HEK293 (cell line): ENCODE data around the gene CTIF.

ENCODE experiments used
- CTCF ChIA-PET: fragments of 350-600 bp; formaldehyde crosslinking; extraction: SDS; loops from one replicate; lab custom pipeline; 2021; ENCODE audit warnings: antibody characterized with exemption; lab: Yijun Ruan, JAX
- POLR2A ChIA-PET: fragments of 300-600 bp; formaldehyde crosslinking; extraction: SDS; loops from one replicate; lab custom pipeline; 2020; ENCODE audit warnings: antibody characterized with exemption, inconsistent platforms; lab: Yijun Ruan, JAX
- H3K27ac ChIP-seq: fragments of 200-500 bp; sonication (Bioruptor generic); 2 replicates; pipeline ENCODE4 v1.5.1; 2014; ENCODE audit warnings: low read depth, low read length, control low read depth, inconsistent platforms; ENCODE audit errors: extremely low read depth
- H3K36me3 ChIP-seq, 2 experiments: fragments of 200-500 bp in 1 of 2; sonication (Bioruptor generic) in 1 of 2; 1 replicate in 1 of 2; 2 replicates in 1 of 2; pipeline ENCODE4 v1.5.1; 2014 to 2017; ENCODE audit warnings: inconsistent platforms in 2 of 2, low read length in 2 of 2; ENCODE audit not compliant: control insufficient read depth in 2 of 2, insufficient read depth in 1 of 2
- H3K4me1 ChIP-seq: fragments of 200-500 bp; sonication (Bioruptor generic); 2 replicates; pipeline ENCODE4 v1.5.1; 2014; ENCODE audit warnings: mild to moderate bottlenecking, low read length, inconsistent platforms; ENCODE audit not compliant: control insufficient read depth, insufficient read depth
- H3K4me3 ChIP-seq: 2 replicates; pipeline ENCODE4 v1.5.1; 2011; ENCODE audit warnings: low read depth, mild to moderate bottlenecking, control low read depth, low read length, moderate library complexity
- H3K9me3 ChIP-seq: fragments of 200-500 bp; sonication (Bioruptor generic); 2 replicates; pipeline ENCODE4 v1.5.1; 2014; ENCODE audit warnings: low read depth, low read length, inconsistent platforms; ENCODE audit not compliant: control insufficient read depth, insufficient read depth
- BCL11B ChIP-seq: fragments of 450-650 bp; formaldehyde crosslinking; IDR thresholded peaks from 2 replicates; pipeline ENCODE4 v1.5.1; 2016; ENCODE audit warnings: low read depth, missing biosample characterization, missing genetic modification characterization
- INSM2 ChIP-seq: fragments of 450-650 bp; formaldehyde crosslinking; IDR thresholded peaks from 2 replicates; pipeline ENCODE4 v1.5.1; 2016; ENCODE audit warnings: missing biosample characterization, missing genetic modification characterization
- KLF10 ChIP-seq: fragments of 450-650 bp; IDR thresholded peaks from 2 replicates; pipeline ENCODE4 v1.5.1; 2018; ENCODE audit warnings: missing biosample characterization, mild to moderate bottlenecking, missing genetic modification characterization
- PRDM10 ChIP-seq: fragments of 450-650 bp; formaldehyde crosslinking; IDR thresholded peaks from 2 replicates; pipeline ENCODE4 v1.5.1; 2016; ENCODE audit warnings: missing biosample characterization, missing genetic modification characterization
- REPIN1 ChIP-seq: fragments of 450-650 bp; formaldehyde crosslinking; IDR thresholded peaks from 2 replicates; pipeline ENCODE4 v1.5.1; 2017; ENCODE audit warnings: missing biosample characterization, missing genetic modification characterization, low read depth
- WT1 ChIP-seq: fragments of 450-650 bp; formaldehyde crosslinking; IDR thresholded peaks from 2 replicates; pipeline ENCODE4 v1.5.1; 2016; ENCODE audit warnings: missing biosample characterization, missing genetic modification characterization
- ZFP37 ChIP-seq: fragments of 450-650 bp; formaldehyde crosslinking; IDR thresholded peaks from 2 replicates; pipeline ENCODE4 v1.5.1; 2016; ENCODE audit warnings: missing biosample characterization, missing genetic modification characterization
- ZNF157 ChIP-seq: fragments of 450-650 bp; formaldehyde crosslinking; IDR thresholded peaks from 2 replicates; pipeline ENCODE4 v1.5.1; 2016; ENCODE audit warnings: missing biosample characterization, missing genetic modification characterization
- ZNF175 ChIP-seq: fragments of 450-650 bp; formaldehyde crosslinking; IDR thresholded peaks from 2 replicates; pipeline ENCODE4 v1.5.1; 2016; ENCODE audit warnings: missing biosample characterization, missing genetic modification characterization
- ZNF24 ChIP-seq: fragments of 450-650 bp; formaldehyde crosslinking; IDR thresholded peaks from 2 replicates; pipeline ENCODE4 v1.5.1; 2016; ENCODE audit warnings: missing biosample characterization, missing genetic modification characterization
- ZNF274 ChIP-seq, 2 experiments: fragments of 200-500 bp in 1 of 2; fragments of 450-650 bp in 1 of 2; sonication (Bioruptor generic) in 1 of 2; formaldehyde crosslinking in 1 of 2; IDR thresholded peaks; 2 replicates each; pipeline versions ENCODE4 v1.5.1 to v1.6.1; 2014 to 2016; ENCODE audit warnings: borderline replicate concordance in 1 of 2, inconsistent platforms in 1 of 2, low read length in 1 of 2, missing biosample characterization in 1 of 2, missing genetic modification characterization in 1 of 2
- ZNF341 ChIP-seq: fragments of 450-650 bp; formaldehyde crosslinking; IDR thresholded peaks from 2 replicates; pipeline ENCODE4; 2016; ENCODE audit warnings: low read depth, missing biosample characterization, missing genetic modification characterization
- ZNF561 ChIP-seq: fragments of 450-650 bp; IDR thresholded peaks from 2 replicates; pipeline ENCODE4 v1.5.1; 2018; ENCODE audit warnings: missing biosample characterization, missing genetic modification characterization, borderline replicate concordance
- ZNF571 ChIP-seq: fragments of 450-650 bp; formaldehyde crosslinking; IDR thresholded peaks from 2 replicates; pipeline ENCODE4 v1.5.0; 2017; ENCODE audit warnings: missing biosample characterization, missing genetic modification characterization
- TF ChIP-seq, protein P1 (sequence below): fragments of 450-650 bp; formaldehyde crosslinking; IDR thresholded peaks from 2 replicates; pipeline ENCODE4 v1.5.1; 2016; ENCODE audit warnings: missing biosample characterization, missing genetic modification characterization
- TF ChIP-seq, protein P2 (sequence below): fragments of 450-650 bp; formaldehyde crosslinking; IDR thresholded peaks from 2 replicates; pipeline ENCODE4 v1.5.1; 2016; ENCODE audit warnings: missing biosample characterization, missing genetic modification characterization, low read depth
- TF ChIP-seq, protein P3 (sequence below): fragments of 450-650 bp; formaldehyde crosslinking; IDR thresholded peaks from 2 replicates; pipeline ENCODE4 v1.5.1; 2016; ENCODE audit warnings: missing biosample characterization, missing genetic modification characterization, borderline replicate concordance
- TF ChIP-seq, protein P4 (sequence below): fragments of 450-650 bp; formaldehyde crosslinking; IDR thresholded peaks from 2 replicates; pipeline ENCODE4 v1.5.1; 2016; ENCODE audit warnings: missing biosample characterization, missing genetic modification characterization

The CTIF gene

GRCh38 chr18:48539406-48540250 is 797 bp downstream of the CTIF start (continued):
- TF ChIP-seq, protein P1, sequence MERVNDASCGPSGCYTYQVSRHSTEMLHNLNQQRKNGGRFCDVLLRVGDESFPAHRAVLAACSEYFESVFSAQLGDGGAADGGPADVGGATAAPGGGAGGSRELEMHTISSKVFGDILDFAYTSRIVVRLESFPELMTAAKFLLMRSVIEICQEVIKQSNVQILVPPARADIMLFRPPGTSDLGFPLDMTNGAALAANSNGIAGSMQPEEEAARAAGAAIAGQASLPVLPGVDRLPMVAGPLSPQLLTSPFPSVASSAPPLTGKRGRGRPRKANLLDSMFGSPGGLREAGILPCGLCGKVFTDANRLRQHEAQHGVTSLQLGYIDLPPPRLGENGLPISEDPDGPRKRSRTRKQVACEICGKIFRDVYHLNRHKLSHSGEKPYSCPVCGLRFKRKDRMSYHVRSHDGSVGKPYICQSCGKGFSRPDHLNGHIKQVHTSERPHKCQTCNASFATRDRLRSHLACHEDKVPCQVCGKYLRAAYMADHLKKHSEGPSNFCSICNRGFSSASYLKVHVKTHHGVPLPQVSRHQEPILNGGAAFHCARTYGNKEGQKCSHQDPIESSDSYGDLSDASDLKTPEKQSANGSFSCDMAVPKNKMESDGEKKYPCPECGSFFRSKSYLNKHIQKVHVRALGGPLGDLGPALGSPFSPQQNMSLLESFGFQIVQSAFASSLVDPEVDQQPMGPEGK (tag by site-specific recombination): peak; percentile 93
- no peak for TF ChIP-seq ZNF571 (tag by site-specific recombination)
- TF ChIP-seq ZNF175: no peak
- TF ChIP-seq ZNF341 (tag by site-specific recombination): peak; percentile 63
- no peak for TF ChIP-seq ZNF561 (tag by site-specific recombination)
- no peak for TF ChIP-seq ZNF24 (tag by site-specific recombination)
- no peak for TF ChIP-seq ZNF274 (IDR thresholded peaks at IDR 0.05; ENCODE audit: low read length)
- no peak for TF ChIP-seq ZNF274 (tag by site-specific recombination; IDR thresholded peaks at IDR 0.05; ENCODE audit: borderline replicate concordance)
- TF ChIP-seq PRDM10: peak; percentile 75
- TF ChIP-seq INSM2 (tag by site-specific recombination): no peak

GRCh38 chr18:48540251-48541025 is 1.6 kb downstream of the CTIF start:
- CTCF ChIA-PET: interaction anchor here (0.6 kb wide), 1 partner anchor 64 kb away, joined by 3 read pairs; no protein-coding TSS in a partner anchor
- H3K27ac ChIP-seq: peak overlapping the region; percentile 82; the same call in 1 of the 2 replicates
- TF ChIP-seq, protein P2, sequence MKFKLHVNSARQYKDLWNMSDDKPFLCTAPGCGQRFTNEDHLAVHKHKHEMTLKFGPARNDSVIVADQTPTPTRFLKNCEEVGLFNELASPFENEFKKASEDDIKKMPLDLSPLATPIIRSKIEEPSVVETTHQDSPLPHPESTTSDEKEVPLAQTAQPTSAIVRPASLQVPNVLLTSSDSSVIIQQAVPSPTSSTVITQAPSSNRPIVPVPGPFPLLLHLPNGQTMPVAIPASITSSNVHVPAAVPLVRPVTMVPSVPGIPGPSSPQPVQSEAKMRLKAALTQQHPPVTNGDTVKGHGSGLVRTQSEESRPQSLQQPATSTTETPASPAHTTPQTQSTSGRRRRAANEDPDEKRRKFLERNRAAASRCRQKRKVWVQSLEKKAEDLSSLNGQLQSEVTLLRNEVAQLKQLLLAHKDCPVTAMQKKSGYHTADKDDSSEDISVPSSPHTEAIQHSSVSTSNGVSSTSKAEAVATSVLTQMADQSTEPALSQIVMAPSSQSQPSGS (tag by site-specific recombination): no peak
- TF ChIP-seq ZNF157 (tag by site-specific recombination): no peak
- peak; percentile 72; the same call in 1 of the 2 replicates for TF ChIP-seq ZFP37 (tag by site-specific recombination)
- peak; percentile 36; the same call in 1 of the 2 replicates for TF ChIP-seq BCL11B
- TF ChIP-seq KLF10 (tag by site-specific recombination): 0 out of 2 replicates have a peak, but pooled peaks have one; percentile 11
- TF ChIP-seq, protein P3, sequence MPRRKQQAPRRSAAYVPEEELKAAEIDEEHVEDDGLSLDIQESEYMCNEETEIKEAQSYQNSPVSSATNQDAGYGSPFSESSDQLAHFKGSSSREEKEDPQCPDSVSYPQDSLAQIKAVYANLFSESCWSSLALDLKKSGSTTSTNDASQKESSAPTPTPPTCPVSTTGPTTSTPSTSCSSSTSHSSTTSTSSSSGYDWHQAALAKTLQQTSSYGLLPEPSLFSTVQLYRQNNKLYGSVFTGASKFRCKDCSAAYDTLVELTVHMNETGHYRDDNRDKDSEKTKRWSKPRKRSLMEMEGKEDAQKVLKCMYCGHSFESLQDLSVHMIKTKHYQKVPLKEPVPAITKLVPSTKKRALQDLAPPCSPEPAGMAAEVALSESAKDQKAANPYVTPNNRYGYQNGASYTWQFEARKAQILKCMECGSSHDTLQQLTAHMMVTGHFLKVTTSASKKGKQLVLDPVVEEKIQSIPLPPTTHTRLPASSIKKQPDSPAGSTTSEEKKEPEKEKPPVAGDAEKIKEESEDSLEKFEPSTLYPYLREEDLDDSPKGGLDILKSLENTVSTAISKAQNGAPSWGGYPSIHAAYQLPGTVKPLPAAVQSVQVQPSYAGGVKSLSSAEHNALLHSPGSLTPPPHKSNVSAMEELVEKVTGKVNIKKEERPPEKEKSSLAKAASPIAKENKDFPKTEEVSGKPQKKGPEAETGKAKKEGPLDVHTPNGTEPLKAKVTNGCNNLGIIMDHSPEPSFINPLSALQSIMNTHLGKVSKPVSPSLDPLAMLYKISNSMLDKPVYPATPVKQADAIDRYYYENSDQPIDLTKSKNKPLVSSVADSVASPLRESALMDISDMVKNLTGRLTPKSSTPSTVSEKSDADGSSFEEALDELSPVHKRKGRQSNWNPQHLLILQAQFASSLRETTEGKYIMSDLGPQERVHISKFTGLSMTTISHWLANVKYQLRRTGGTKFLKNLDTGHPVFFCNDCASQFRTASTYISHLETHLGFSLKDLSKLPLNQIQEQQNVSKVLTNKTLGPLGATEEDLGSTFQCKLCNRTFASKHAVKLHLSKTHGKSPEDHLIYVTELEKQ (tag by site-specific recombination): no peak
- TF ChIP-seq, protein P4, sequence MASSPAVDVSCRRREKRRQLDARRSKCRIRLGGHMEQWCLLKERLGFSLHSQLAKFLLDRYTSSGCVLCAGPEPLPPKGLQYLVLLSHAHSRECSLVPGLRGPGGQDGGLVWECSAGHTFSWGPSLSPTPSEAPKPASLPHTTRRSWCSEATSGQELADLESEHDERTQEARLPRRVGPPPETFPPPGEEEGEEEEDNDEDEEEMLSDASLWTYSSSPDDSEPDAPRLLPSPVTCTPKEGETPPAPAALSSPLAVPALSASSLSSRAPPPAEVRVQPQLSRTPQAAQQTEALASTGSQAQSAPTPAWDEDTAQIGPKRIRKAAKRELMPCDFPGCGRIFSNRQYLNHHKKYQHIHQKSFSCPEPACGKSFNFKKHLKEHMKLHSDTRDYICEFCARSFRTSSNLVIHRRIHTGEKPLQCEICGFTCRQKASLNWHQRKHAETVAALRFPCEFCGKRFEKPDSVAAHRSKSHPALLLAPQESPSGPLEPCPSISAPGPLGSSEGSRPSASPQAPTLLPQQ (tag by site-specific recombination): peak; percentile 82
- no peak for TF ChIP-seq REPIN1 (tag by site-specific recombination)
- TF ChIP-seq WT1: peak; percentile 41; the same call in 1 of the 2 replicates

More at GRCh38 chr18:48540251-48541025, 1.6 kb downstream of the CTIF start:
- H3K4me1 ChIP-seq: peaks cover 15% of the 10 kb centered on the region
- no peaks in the 10 kb centered on the region for H3K36me3 ChIP-seq
- peak overlapping the region; percentile 68 for H3K4me3 ChIP-seq
- POLR2A ChIA-PET: no interaction called here
- H3K9me3 ChIP-seq: no peaks in the 10 kb centered on the region
